ENCODE data around the gene NIN.

GRCh38 chr14:50763382-50764007, 67.5 kb downstream of the NIN start:
- TF ChIP-seq, protein P1, sequence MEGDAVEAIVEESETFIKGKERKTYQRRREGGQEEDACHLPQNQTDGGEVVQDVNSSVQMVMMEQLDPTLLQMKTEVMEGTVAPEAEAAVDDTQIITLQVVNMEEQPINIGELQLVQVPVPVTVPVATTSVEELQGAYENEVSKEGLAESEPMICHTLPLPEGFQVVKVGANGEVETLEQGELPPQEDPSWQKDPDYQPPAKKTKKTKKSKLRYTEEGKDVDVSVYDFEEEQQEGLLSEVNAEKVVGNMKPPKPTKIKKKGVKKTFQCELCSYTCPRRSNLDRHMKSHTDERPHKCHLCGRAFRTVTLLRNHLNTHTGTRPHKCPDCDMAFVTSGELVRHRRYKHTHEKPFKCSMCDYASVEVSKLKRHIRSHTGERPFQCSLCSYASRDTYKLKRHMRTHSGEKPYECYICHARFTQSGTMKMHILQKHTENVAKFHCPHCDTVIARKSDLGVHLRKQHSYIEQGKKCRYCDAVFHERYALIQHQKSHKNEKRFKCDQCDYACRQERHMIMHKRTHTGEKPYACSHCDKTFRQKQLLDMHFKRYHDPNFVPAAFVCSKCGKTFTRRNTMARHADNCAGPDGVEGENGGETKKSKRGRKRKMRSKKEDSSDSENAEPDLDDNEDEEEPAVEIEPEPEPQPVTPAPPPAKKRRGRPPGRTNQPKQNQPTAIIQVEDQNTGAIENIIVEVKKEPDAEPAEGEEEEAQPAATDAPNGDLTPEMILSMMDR (IDR thresholded peaks at IDR 0.05; ENCODE audit: insufficient read depth, low read depth, low read length), result no peak
- TF ChIP-seq EZH2 (IDR thresholded peaks at IDR 0.05; ENCODE audit: insufficient read depth, low read length), result no peak

All from astrocyte (in vitro differentiated cells and primary cell).